Loucy (cell line): ENCODE data around the gene IPO9.
"Not testable (repeated sequence)": the region's sequence is repeated elsewhere in the genome, so short reads cannot be mapped to it uniquely, and the experiment has no call there.

Experiments used
- H2AFZ ChIP-seq: fragments of 200-600 bp; sonication (generic); 2 replicates; pipeline ENCODE4 v1.6.0; 2016; ENCODE audit warnings: antibody characterized with exemption, mild to moderate bottlenecking, low read length, moderate library complexity
- H3F3A ChIP-seq: fragments of 200-600 bp; 2 replicates; pipeline ENCODE4 v1.6.0; 2016; ENCODE audit warnings: antibody characterized with exemption, low read depth, mild to moderate bottlenecking
- H3K27me3 ChIP-seq: fragments of 200-600 bp; sonication (generic); 2 replicates; pipeline ENCODE4 v1.6.1; 2014; ENCODE audit warnings: low read length, mild to moderate bottlenecking; ENCODE audit not compliant: insufficient read depth, poor library complexity, severe bottlenecking
- H3K36me3 ChIP-seq: fragments of 200-600 bp; sonication (generic); 2 replicates; pipeline ENCODE4 v1.6.1; 2016; ENCODE audit warnings: low read length; ENCODE audit not compliant: insufficient read depth
- H3K4me1 ChIP-seq: fragments of 200-600 bp; sonication (generic); 2 replicates; pipeline ENCODE4 v1.5.1; 2014; ENCODE audit warnings: low read length, mild to moderate bottlenecking; ENCODE audit not compliant: insufficient read depth, poor library complexity, severe bottlenecking
- H3K4me2 ChIP-seq: fragments of 200-600 bp; sonication (generic); 2 replicates; pipeline ENCODE4 v1.6.0; 2014; ENCODE audit warnings: antibody characterized with exemption, low read length, low read depth, mild to moderate bottlenecking; ENCODE audit not compliant: poor library complexity, severe bottlenecking
- H3K4me3 ChIP-seq: fragments of 200-600 bp; sonication (generic); 2 replicates; pipeline ENCODE4 v1.5.1; 2014; ENCODE audit warnings: low read length, mild to moderate bottlenecking, mixed read lengths; ENCODE audit not compliant: poor library complexity, severe bottlenecking
- H3K79me2 ChIP-seq: fragments of 200-600 bp; sonication (generic); 2 replicates; pipeline ENCODE4 v1.6.1; 2014; ENCODE audit warnings: low read length; ENCODE audit not compliant: insufficient read depth
- H3K9ac ChIP-seq: fragments of 200-600 bp; sonication (generic); 2 replicates; pipeline ENCODE4 v1.6.0; 2014; ENCODE audit warnings: mild to moderate bottlenecking, low read depth, low read length, moderate library complexity; ENCODE audit not compliant: poor library complexity, severe bottlenecking
- H3K9me2 ChIP-seq: fragments of 200-600 bp; sonication (generic); replicated peaks from 2 replicates; pipeline ENCODE4 v1.6.1; 2016; ENCODE audit warnings: low read depth, low read length, mixed read lengths
- H3K9me3 ChIP-seq: fragments of 200-600 bp; sonication (generic); 2 replicates; pipeline ENCODE4 v1.6.1; 2014; ENCODE audit warnings: mild to moderate bottlenecking, antibody characterized with exemption, low read length, low read depth; ENCODE audit not compliant: insufficient read depth
- H4K20me1 ChIP-seq: fragments of 200-600 bp; sonication (generic); 2 replicates; pipeline ENCODE4 v1.6.0; 2014; ENCODE audit warnings: antibody characterized with exemption, low read length, mild to moderate bottlenecking; ENCODE audit not compliant: insufficient read depth, poor library complexity, severe bottlenecking
- CTCF ChIP-seq: fragments of 200-600 bp; sonication (generic); conservative IDR thresholded peaks from 2 replicates; pipeline ENCODE4 v1.5.1; 2014; ENCODE audit warnings: mild to moderate bottlenecking, antibody characterized with exemption, low read length
- EZH2phosphoT487 ChIP-seq: fragments of 200-600 bp; IDR thresholded peaks from 2 replicates; pipeline ENCODE4 v1.6.1; 2018; ENCODE audit warnings: antibody characterized with exemption, mild to moderate bottlenecking, moderate library complexity, borderline replicate concordance

Gene IPO9

GRCh38 chr1:201838381-201838780 lies 9.4 kb downstream of the IPO9 start:
- H2AFZ ChIP-seq, result no peak overlapping the region
- H3K27me3 ChIP-seq, result no peaks in the 10 kb centered on the region
- H4K20me1 ChIP-seq, result peaks cover 77% of the 10 kb centered on the region
- TF ChIP-seq CTCF (no peak), EZH2phosphoT487 (no peak)
- H3K9ac ChIP-seq, result no peak overlapping the region
- H3K4me1 ChIP-seq, result peaks cover 15% of the 10 kb centered on the region
- no peak overlapping the region for H3K4me3 ChIP-seq
- no peaks in the 10 kb centered on the region for H3K9me2 ChIP-seq
- H3K4me2 ChIP-seq, result no peak overlapping the region
- H3K79me2 ChIP-seq, result peaks cover 99% of the 10 kb centered on the region
- no peaks in the 10 kb centered on the region for H3K9me3 ChIP-seq
- peaks cover 5% of the 10 kb centered on the region; the same call in 1 of the 2 replicates for H3K36me3 ChIP-seq
- H3F3A ChIP-seq, result no peaks in the 10 kb centered on the region

GRCh38 chr1:201839089-201839488 lies 10.1 kb downstream of the IPO9 start:
- H2AFZ ChIP-seq, H3K4me2 ChIP-seq, H3K4me3 ChIP-seq, H3K36me3 ChIP-seq, H3K9ac ChIP-seq, H3F3A ChIP-seq, H3K9me3 ChIP-seq, H3K9me2 ChIP-seq, H3K27me3 ChIP-seq: not testable (repeated sequence)
- peaks cover 97% of the 10 kb centered on the region for H3K79me2 ChIP-seq
- H3K4me1 ChIP-seq, result peaks cover 10% of the 10 kb centered on the region
- H4K20me1 ChIP-seq, result peaks cover 74% of the 10 kb centered on the region

- TF ChIP-seq CTCF, result no peak
- TF ChIP-seq EZH2phosphoT487, result no peak
- peaks cover 69% of the 10 kb centered on the region for H4K20me1 ChIP-seq
- no peak overlapping the region for H3K9ac ChIP-seq
- no peak overlapping the region for H2AFZ ChIP-seq
- H3K4me2 ChIP-seq, result no peak overlapping the region
- peaks cover 97% of the 10 kb centered on the region for H3K79me2 ChIP-seq
- peaks cover 1% of the 10 kb centered on the region for H3K4me1 ChIP-seq
- no peaks in the 10 kb centered on the region for H3F3A ChIP-seq
- no peaks in the 10 kb centered on the region for H3K9me3 ChIP-seq
- peaks cover 5% of the 10 kb centered on the region; the same call in 1 of the 2 replicates for H3K36me3 ChIP-seq
- no peaks in the 10 kb centered on the region for H3K9me2 ChIP-seq
- H3K4me3 ChIP-seq, result no peak overlapping the region
- H3K27me3 ChIP-seq, result no peaks in the 10 kb centered on the region
Observed at GRCh38 chr1:201840055-201840454, 11.1 kb downstream of the IPO9 start.

GRCh38 chr1:201840490-201840889 lies 11.5 kb downstream of the IPO9 start:
- Histone ChIP-seq H3K9ac (no peak overlapping the region), H3K9me3 (no peaks in the 10 kb centered on the region), H3K4me2 (no peak overlapping the region), H3K36me3 (peaks cover 2% of the 10 kb centered on the region; the same call in 1 of the 2 replicates), H2AFZ (no peak overlapping the region), H4K20me1 (peaks cover 69% of the 10 kb centered on the region), H3K9me2 (no peaks in the 10 kb centered on the region), H3K4me1 (no peaks in the 10 kb centered on the region), H3K4me3 (no peak overlapping the region), H3F3A (no peaks in the 10 kb centered on the region), H3K79me2 (peaks cover 97% of the 10 kb centered on the region), H3K27me3 (no peaks in the 10 kb centered on the region)
- no peak for TF ChIP-seq CTCF
- no peak for TF ChIP-seq EZH2phosphoT487
